BLaER1 treated with 17β-estradiol and CSF1 and Interleukin-3, amounts not matched to agents 10 nM and 100 nM (cell line): ENCODE results near the gene ABHD4.

Source experiments
- H3K27ac ChIP-seq, 11 experiments: shearing (Covaris generic); formaldehyde crosslinking; 2 replicates each; pipeline ENCODE4 v1.8.1; 2022
- H3K27me3 ChIP-seq, 11 experiments: shearing (Covaris generic); formaldehyde crosslinking; 2 replicates each; pipeline ENCODE4 v1.8.1; 2022
- H3K36me3 ChIP-seq, 11 experiments: shearing (Covaris generic); formaldehyde crosslinking; 2 replicates each; pipeline ENCODE4 v1.8.1; 2022
- H3K4me1 ChIP-seq, 10 experiments: shearing (Covaris generic); formaldehyde crosslinking; 2 replicates each; pipeline ENCODE4 v1.8.1; 2022
- H3K4me2 ChIP-seq, 11 experiments: shearing (Covaris generic); formaldehyde crosslinking; 2 replicates each; pipeline ENCODE4 v1.8.1; 2022
- H3K4me3 ChIP-seq, 10 experiments: shearing (Covaris generic); formaldehyde crosslinking; 2 replicates each; pipeline ENCODE4 v1.8.1; 2022
- H3K9ac ChIP-seq, 11 experiments: shearing (Covaris generic); formaldehyde crosslinking; 2 replicates each; pipeline ENCODE4 v1.8.1; 2022
- H3K9me3 ChIP-seq, 11 experiments: shearing (Covaris generic); formaldehyde crosslinking; replicated peaks in 1 of 11; 2 replicates each; pipeline ENCODE4 v1.8.1; 2022
- H4K20me1 ChIP-seq, 11 experiments: shearing (Covaris generic); formaldehyde crosslinking; 2 replicates each; pipeline ENCODE4 v1.8.1; 2022
- Cebpa-rat ChIP-seq, 11 experiments: shearing (Covaris generic); IDR thresholded peaks; 2 replicates each; pipeline ENCODE4 v1.8.1; 2022

ABHD4 gene

GRCh38 chr14:22589096-22589839 is 8.8 kb upstream of the ABHD4 start, which contains the start of gene DAD1:
TSS of gene DAD1 (minus strand) at chr14:22589224. CDS start at chr14:22589157, 67 bp downstream.
- Histone ChIP-seq H3K9ac (peak within 1 kb of the TSS; percentile 78 to 87 (median 84)), H3K27me3 (no peaks in the 10 kb centered on the region), H3K27ac (peak within 1 kb of the TSS; percentile 75 to 93 (median 81)), H3K36me3 (peaks cover 0 to 20% (median 10%) of the 10 kb centered on the region in 11 experiments; a peak in 10 of 22 replicates), H3K4me1 (peaks cover 44 to 56% (median 50%) of the 10 kb centered on the region in 10 experiments), H3K9me3 (no peaks in the 10 kb centered on the region), H3K4me3 (peak within 1 kb of the TSS; percentile 70 to 86 (median 78)), H3K4me2 (peak within 1 kb of the TSS; percentile 81 to 97 (median 87)), H4K20me1 (peaks cover 0 to 18% (median 5%) of the 10 kb centered on the region in 11 experiments; a peak in 11 of 22 replicates)
- TF ChIP-seq Cebpa-rat (IDR thresholded peaks at IDR 0.05): no peak

GRCh38 chr14:22593189-22593588 is 4.9 kb upstream of the ABHD4 start:
- no peak for TF ChIP-seq Cebpa-rat (IDR thresholded peaks at IDR 0.05)
- no peaks in the 10 kb centered on the region for H4K20me1 ChIP-seq
- H3K4me2 ChIP-seq: no peak overlapping the region
- no peaks in the 10 kb centered on the region for H3K9me3 ChIP-seq
- H3K27ac ChIP-seq: no peak overlapping the region
- no peak overlapping the region for H3K9ac ChIP-seq
- H3K27me3 ChIP-seq: no peaks in the 10 kb centered on the region
- H3K36me3 ChIP-seq: no peaks in the 10 kb centered on the region
- no peak overlapping the region for H3K4me3 ChIP-seq
- peaks cover 12 to 26% (median 19%) of the 10 kb centered on the region in 10 experiments for H3K4me1 ChIP-seq

GRCh38 chr14:22593601-22594000 is 4.5 kb upstream of the ABHD4 start:
- Histone ChIP-seq H3K4me1 (peaks cover 11 to 23% (median 18%) of the 10 kb centered on the region in 10 experiments), H3K27me3 (no peaks in the 10 kb centered on the region), H3K9me3 (no peaks in the 10 kb centered on the region), H3K4me3 (no peak overlapping the region), H3K36me3 (no peaks in the 10 kb centered on the region), H3K27ac (no peak overlapping the region), H3K4me2 (no peak overlapping the region), H3K9ac (no peak overlapping the region), H4K20me1 (no peaks in the 10 kb centered on the region)
- TF ChIP-seq Cebpa-rat (IDR thresholded peaks at IDR 0.05): no peak

GRCh38 chr14:22594156-22594716 is 3.9 kb upstream of the ABHD4 start:
- no peak overlapping the region for H3K4me3 ChIP-seq
- no peaks in the 10 kb centered on the region for H3K9me3 ChIP-seq
- TF ChIP-seq Cebpa-rat (IDR thresholded peaks at IDR 0.05): no peak
- no peak overlapping the region for H3K27ac ChIP-seq
- no peak overlapping the region for H3K4me2 ChIP-seq
- peaks cover 15 to 29% (median 24%) of the 10 kb centered on the region in 10 experiments for H3K4me1 ChIP-seq
- no peaks in the 10 kb centered on the region for H3K36me3 ChIP-seq
- H4K20me1 ChIP-seq: no peaks in the 10 kb centered on the region; a peak in 1 of 22 replicates
- H3K27me3 ChIP-seq: no peaks in the 10 kb centered on the region; a peak in 3 of 22 replicates
- no peak overlapping the region for H3K9ac ChIP-seq

GRCh38 chr14:22596354-22596879 is 1.7 kb upstream of the ABHD4 start:
- Histone ChIP-seq H3K27ac (no peak overlapping the region), H3K9ac (no peak overlapping the region), H3K36me3 (peaks cover 0 to 2% (median 0%) of the 10 kb centered on the region in 11 experiments; a peak in 7 of 22 replicates), H3K9me3 (no peaks in the 10 kb centered on the region), H3K4me2 (no peak overlapping the region), H4K20me1 (peaks cover 0 to 12% (median 0%) of the 10 kb centered on the region in 11 experiments; a peak in 2 of 22 replicates), H3K27me3 (no peaks in the 10 kb centered on the region; a peak in 3 of 22 replicates), H3K4me1 (peaks cover 18 to 39% (median 29%) of the 10 kb centered on the region in 10 experiments), H3K4me3 (no peak overlapping the region)
- TF ChIP-seq Cebpa-rat (IDR thresholded peaks at IDR 0.05): no peak

GRCh38 chr14:22597265-22597664 is 835 bp upstream of the ABHD4 start:
- H3K9ac ChIP-seq: no peak overlapping the region; a peak in 1 of 22 replicates
- no peaks in the 10 kb centered on the region; a peak in 3 of 22 replicates for H3K27me3 ChIP-seq
- no peak overlapping the region for H3K27ac ChIP-seq
- no peak for TF ChIP-seq Cebpa-rat (IDR thresholded peaks at IDR 0.05)
- H3K9me3 ChIP-seq: no peaks in the 10 kb centered on the region
- H4K20me1 ChIP-seq: peaks cover 0 to 12% (median 0%) of the 10 kb centered on the region in 11 experiments; a peak in 2 of 22 replicates
- H3K4me2 ChIP-seq: peak overlapping the region; percentile 83 to 98 (median 94); a peak in 21 of 22 replicates
- peaks cover 3 to 11% (median 8%) of the 10 kb centered on the region in 11 experiments; a peak in 14 of 22 replicates for H3K36me3 ChIP-seq
- peaks cover 18 to 46% (median 35%) of the 10 kb centered on the region in 10 experiments for H3K4me1 ChIP-seq
- H3K4me3 ChIP-seq: peak overlapping the region in 8 of 10 experiments; percentile 65 to 92 (median 76); a peak in 8 of 20 replicates

GRCh38 chr14:22597771-22598098 is 365 bp upstream of the ABHD4 start:
- no peak for TF ChIP-seq Cebpa-rat (IDR thresholded peaks at IDR 0.05)
- Histone ChIP-seq H3K4me1 (peaks cover 18 to 46% (median 35%) of the 10 kb centered on the region in 10 experiments), H3K36me3 (peaks cover 7 to 16% (median 13%) of the 10 kb centered on the region in 11 experiments; a peak in 15 of 22 replicates), H4K20me1 (peaks cover 0 to 12% (median 0%) of the 10 kb centered on the region in 11 experiments; a peak in 2 of 22 replicates), H3K9ac (peak overlapping the region; percentile 66 to 83 (median 80)), H3K9me3 (no peaks in the 10 kb centered on the region), H3K27ac (peak overlapping the region in 6 of 11 experiments; percentile 50 to 75 (median 62); a peak in 9 of 22 replicates), H3K27me3 (no peaks in the 10 kb centered on the region; a peak in 3 of 22 replicates), H3K4me2 (peak overlapping the region; percentile 83 to 98 (median 94)), H3K4me3 (peak overlapping the region; percentile 65 to 92 (median 76))

- peaks cover 0 to 12% (median 0%) of the 10 kb centered on the region in 11 experiments; a peak in 2 of 22 replicates for H4K20me1 ChIP-seq
Measured at GRCh38 chr14:22598896-22599244, 770 bp downstream of the ABHD4 start.

More at GRCh38 chr14:22598896-22599244, 770 bp downstream of the ABHD4 start:
- peak overlapping the region; percentile 65 to 92 (median 76) for H3K4me3 ChIP-seq
- H3K9me3 ChIP-seq: peaks cover 0 to 9% (median 0%) of the 10 kb centered on the region in 11 experiments; a peak in 2 of 22 replicates
- TF ChIP-seq Cebpa-rat (IDR thresholded peaks at IDR 0.05): no peak
- peaks cover 14 to 27% (median 24%) of the 10 kb centered on the region in 11 experiments; a peak in 21 of 22 replicates for H3K36me3 ChIP-seq
- H3K27ac ChIP-seq: peak overlapping the region in 8 of 11 experiments; percentile 36 to 75 (median 58); a peak in 9 of 22 replicates
- H3K4me1 ChIP-seq: peaks cover 18 to 46% (median 35%) of the 10 kb centered on the region in 10 experiments
- H3K9ac ChIP-seq: peak overlapping the region; percentile 66 to 83 (median 80)
- H3K27me3 ChIP-seq: no peaks in the 10 kb centered on the region; a peak in 3 of 22 replicates
- peak overlapping the region; percentile 83 to 98 (median 94) for H3K4me2 ChIP-seq
